Loucy (cell line): ENCODE data around the gene PCSK2.

Experiments
- CTCF ChIP-seq: fragments of 200-600 bp; sonication (generic); conservative IDR thresholded peaks from 2 replicates; pipeline ENCODE4 v1.5.1; 2014; ENCODE audit warnings: mild to moderate bottlenecking, antibody characterized with exemption, low read length
- EZH2phosphoT487 ChIP-seq: fragments of 200-600 bp; IDR thresholded peaks from 2 replicates; pipeline ENCODE4 v1.6.1; 2018; ENCODE audit warnings: antibody characterized with exemption, mild to moderate bottlenecking, moderate library complexity, borderline replicate concordance

GRCh38 chr20:17529586-17529985 is 302.7 kb downstream of the PCSK2 start:
- TF ChIP-seq CTCF: no peak
- TF ChIP-seq EZH2phosphoT487: no peak
